Esophagus squamous epithelium (tissue), 5 donors: ENCODE data around the gene PRR33. TPM values are rescaled to one million over a fixed set of nuclear protein-coding genes. Genes with fewer than 3 reads are reported as not detected.
A peak's percentile ranks its signal among the peaks of the same experiment; 100 is the strongest.

ENCODE experiments used
- DNase-seq: peaks from one replicate; lab custom pipeline; 2025; lab: John Stamatoyannopoulos, UW
- H3K27ac ChIP-seq, 4 donors: fragments of 200-600 bp; sonication (generic); one replicate each; pipeline ENCODE4 v1.5.1; 2016 to 2019; ENCODE audit warnings: mild to moderate bottlenecking in 1 of 4
- H3K27me3 ChIP-seq, 4 donors: fragments of 200-600 bp; sonication (generic); 1 replicate in 3 of 4; 2 replicates in 1 of 4; pipeline versions ENCODE4 v1.5.1 to v1.6.0; 2017 to 2021; ENCODE audit warnings: antibody characterized with exemption in 1 of 4
- H3K36me3 ChIP-seq, 3 donors: fragments of 200-600 bp; sonication (generic); one replicate each; pipeline ENCODE4 v1.5.1; 2016 to 2019
- H3K4me1 ChIP-seq, 3 donors: fragments of 200-600 bp; sonication (generic); one replicate each; pipeline ENCODE4 v1.5.1; 2017 to 2019
- H3K4me3 ChIP-seq, 4 donors: fragments of 200-600 bp; sonication (generic); 1 replicate in 3 of 4; 2 replicates in 1 of 4; pipeline ENCODE4 v1.5.1; 2016 to 2019; ENCODE audit warnings: mild to moderate bottlenecking in 2 of 4, moderate library complexity in 1 of 4
- H3K9me3 ChIP-seq, 3 donors: fragments of 200-600 bp; sonication (generic); one replicate each; pipeline ENCODE4 v1.5.1; 2016 to 2019
- CTCF ChIP-seq, 6 experiments: fragments of 450-650 bp in 4 of 6; fragments of 200-600 bp in 2 of 6; sonication (generic) in 2 of 6; IDR thresholded peaks; one replicate each; pipeline ENCODE4 v1.5.1; 2016 to 2019; ENCODE audit warnings: antibody characterized with exemption in 6 of 6, mild to moderate bottlenecking in 4 of 6, moderate library complexity in 4 of 6
- POLR2A ChIP-seq, 4 donors: fragments of 450-650 bp; IDR thresholded peaks; one replicate each; pipeline ENCODE4 v1.6.1; 2017; ENCODE audit warnings: antibody characterized with exemption in 4 of 4, mild to moderate bottlenecking in 4 of 4, moderate library complexity in 3 of 4
- WGBS, 2 donors: methylation state at CpG; one replicate each; pipeline ENCODE4 v1.1.5; 2018; 5-methylcytosine and 5-hydroxymethylcytosine counted together
- intact Hi-C: fragments of 100-400 bp; cut with DNase I; formaldehyde crosslinking; loops from one replicate; pipeline ENCODE4 v1.15.0; 2022
- total RNA-seq, 4 donors: library from RNA; depleted of rRNA; stranded (reverse); fragments of >200 nt; gene quantifications; one replicate each; pipeline ENCODE4 v1.1.0, GENCODE V29; 2016
- donor health status: DM: yes; HTN: yes; CAD: no.

The PRR33 gene
- total RNA-seq, 4 donors from 2014 or later = not detected

- intact Hi-C loops = no loop called here
- Histone ChIP-seq H3K27ac (peak overlapping the region; percentile 52 to 86 (median 85)), H3K4me1 (peaks cover 26 to 78% (median 39%) of the 10 kb centered on the region in 3 donors), H3K9me3 (no peaks in the 10 kb centered on the region), H3K27me3 (peaks cover 0 to 8% (median 0%) of the 10 kb centered on the region in 4 donors), H3K36me3 (no peaks in the 10 kb centered on the region), H3K4me3 (peak overlapping the region in 3 of 4 donors; percentile 25 to 46 (median 37))
- no peak for DNase-seq
- WGBS, 2 donors = 76 to 77% methylated on average over 24 of the region's 30 CpGs
- no peak for TF ChIP-seq CTCF (IDR thresholded peaks at IDR 0.05)
- no peak for TF ChIP-seq POLR2A (IDR thresholded peaks at IDR 0.05)
Measured at GRCh38 chr11:1864831-1865665, 26.6 kb downstream of the PRR33 start.

GRCh38 chr11:1864231-1864630 is 27.5 kb downstream of the PRR33 start:
- H3K9me3 ChIP-seq = no peaks in the 10 kb centered on the region
- peaks cover 25 to 70% (median 38%) of the 10 kb centered on the region in 3 donors for H3K4me1 ChIP-seq
- H3K4me3 ChIP-seq = peak overlapping the region in 3 of 4 donors; percentile 25 to 46 (median 37)
- DNase-seq = no peak
- intact Hi-C loops = no loop called here
- H3K27ac ChIP-seq = peak overlapping the region; percentile 52 to 86 (median 85)
- H3K36me3 ChIP-seq = no peaks in the 10 kb centered on the region
- WGBS, 2 donors = 58 to 61% methylated on average over 17 to 18 of the region's 18 CpGs
- H3K27me3 ChIP-seq = no peaks in the 10 kb centered on the region
- no peak for TF ChIP-seq CTCF (IDR thresholded peaks at IDR 0.05)
- no peak for TF ChIP-seq POLR2A (IDR thresholded peaks at IDR 0.05)

- Histone ChIP-seq H3K36me3 (no peaks in the 10 kb centered on the region), H3K9me3 (no peaks in the 10 kb centered on the region), H3K27ac (peak overlapping the region; percentile 52 to 86 (median 85)), H3K4me3 (peak overlapping the region in 3 of 4 donors; percentile 25 to 46 (median 37)), H3K27me3 (no peaks in the 10 kb centered on the region), H3K4me1 (peaks cover 25 to 63% (median 35%) of the 10 kb centered on the region in 3 donors)
- intact Hi-C loops = no loop called here
- WGBS, 2 donors = 41 to 50% methylated on average over 4 to 5 of the region's 27 CpGs
- DNase-seq = no peak
- TF ChIP-seq CTCF (IDR thresholded peaks at IDR 0.05) (no peak), POLR2A (IDR thresholded peaks at IDR 0.05) (no peak)
Measured at GRCh38 chr11:1863352-1864216, 28.1 kb downstream of the PRR33 start.

- peak overlapping the region; percentile 5 to 86 (median 85) for H3K27ac ChIP-seq
- TF ChIP-seq POLR2A (IDR thresholded peaks at IDR 0.05) (no peak), CTCF (IDR thresholded peaks at IDR 0.05) (no peak)
- H3K4me3 ChIP-seq = no peak overlapping the region
- 67 to 77% methylated on average over 1 to 9 of the region's 14 CpGs for WGBS, 2 donors
- no peaks in the 10 kb centered on the region for H3K36me3 ChIP-seq
- intact Hi-C loops = no loop called here
- peaks cover 25 to 55% (median 33%) of the 10 kb centered on the region in 3 donors for H3K4me1 ChIP-seq
- H3K27me3 ChIP-seq = no peaks in the 10 kb centered on the region
- no peak for DNase-seq
- H3K9me3 ChIP-seq = no peaks in the 10 kb centered on the region
Measured at GRCh38 chr11:1862588-1863351, 28.9 kb downstream of the PRR33 start.
